NT2/D1 (cell line): ENCODE data around the gene CIB4.

Experiments
- SUZ12 ChIP-seq: IDR thresholded peaks from 2 replicates; pipeline ENCODE4 v1.6.1; 2011; ENCODE audit not compliant: insufficient read length, insufficient read depth; ENCODE audit errors: extremely low read depth
- YY1 ChIP-seq: IDR thresholded peaks from 2 replicates; pipeline ENCODE4 v1.6.1; 2011; ENCODE audit not compliant: insufficient read length, insufficient read depth
- ZNF274 ChIP-seq: IDR thresholded peaks from 2 replicates; pipeline ENCODE4 v1.6.1; 2011; ENCODE audit warnings: mild to moderate bottlenecking, low read depth, low read length

DNA sequence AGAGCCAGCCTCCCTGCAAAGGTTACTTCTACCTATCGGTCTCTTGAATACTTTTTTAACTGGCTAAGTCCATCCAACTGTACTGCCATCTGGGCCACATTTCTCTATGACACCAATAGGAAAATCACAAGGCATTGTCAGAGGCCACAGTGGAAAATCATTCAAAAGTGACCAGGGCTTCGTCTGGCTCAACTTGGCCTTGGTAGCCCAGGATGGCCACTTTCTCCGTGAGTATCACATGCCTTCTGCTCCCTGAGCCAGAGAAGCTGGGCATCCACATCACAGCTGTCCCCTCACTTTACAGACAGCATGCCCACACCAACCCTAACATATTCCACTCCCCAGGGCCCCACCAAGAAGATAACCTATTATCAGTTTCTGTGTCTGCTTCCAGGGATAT, 5.8 kb downstream of the CIB4 start:
- TF ChIP-seq YY1 (no peak), ZNF274 (no peak), SUZ12 (no peak)
